A673 (cell line): ENCODE data around the gene SMCO2. TPM values are rescaled to one million over a fixed set of nuclear protein-coding genes. Genes with fewer than 3 reads are reported as not detected.

ENCODE experiments used
- Bru-seq: library from RNA; stranded (reverse); fragments of 400-500 nt; gene quantifications from one replicate; lab custom pipeline; 2021; lab: Mats Ljungman, UMichigan
- BruChase-seq, 2 experiments: library from RNA; stranded (reverse); fragments of 400-500 nt; gene quantifications; one replicate each; lab custom pipeline; 2021; lab: Mats Ljungman, UMichigan
- BruUV-seq: library from RNA; stranded (reverse); fragments of 400-500 nt; replicated peaks from 2 replicates; lab custom pipeline; 2021; lab: Mats Ljungman, UMichigan
- CTCF ChIA-PET: fragments of 300-600 bp; sonication (Branson Sonifier 250); formaldehyde crosslinking; loops from one replicate; lab custom pipeline; 2022; ENCODE audit warnings: antibody characterized with exemption; lab: Charles Lee
- POLR2A ChIA-PET: fragments of 300-600 bp; sonication (Branson Sonifier 250); formaldehyde crosslinking; loops from one replicate; lab custom pipeline; 2022; ENCODE audit warnings: antibody characterized with exemption; ENCODE audit not compliant: low non-redundant PET; lab: Charles Lee
- DNase-seq: peaks from one replicate; pipeline ENCODE4 v3.0.0-alpha.2; 2015; ENCODE audit warnings: low spot score
- H3K27ac ChIP-seq: fragments of 200-600 bp; sonication (generic); 2 replicates; pipeline ENCODE4 v1.5.1; 2016; ENCODE audit warnings: mixed run types, low read depth, mild to moderate bottlenecking, mixed read lengths, antibody characterized with exemption, low read length; ENCODE audit not compliant: poor library complexity, severe bottlenecking
- H3K27me3 ChIP-seq: fragments of 200-600 bp; sonication (generic); replicated peaks from 2 replicates; pipeline ENCODE4 v1.6.1; 2017; ENCODE audit warnings: mixed run types, low read depth, mild to moderate bottlenecking, mixed read lengths, antibody characterized with exemption, low read length; ENCODE audit not compliant: insufficient read depth, poor library complexity
- H3K36me3 ChIP-seq: fragments of 200-600 bp; sonication (generic); 2 replicates; pipeline ENCODE4 v1.6.1; 2016; ENCODE audit warnings: mixed run types, mild to moderate bottlenecking, mixed read lengths, antibody characterized with exemption, low read length; ENCODE audit not compliant: insufficient read depth, poor library complexity, severe bottlenecking
- H3K4me1 ChIP-seq: fragments of 200-600 bp; sonication (generic); 2 replicates; pipeline ENCODE4 v1.6.1; 2017; ENCODE audit warnings: mixed run types, mild to moderate bottlenecking, mixed read lengths, antibody characterized with exemption, low read length; ENCODE audit not compliant: insufficient read depth, poor library complexity, severe bottlenecking
- H3K4me3 ChIP-seq: fragments of 200-600 bp; sonication (generic); 2 replicates; pipeline ENCODE4 v1.5.1; 2016; ENCODE audit warnings: low read depth, mixed run types, mild to moderate bottlenecking, mixed read lengths, low read length; ENCODE audit not compliant: poor library complexity, severe bottlenecking
- H3K9me3 ChIP-seq: fragments of 200-600 bp; sonication (generic); 2 replicates; pipeline ENCODE4 v1.6.1; 2016; ENCODE audit warnings: mixed run types, low read depth, mild to moderate bottlenecking, mixed read lengths, antibody characterized with exemption, low read length; ENCODE audit not compliant: poor library complexity, severe bottlenecking
- EZH2 ChIP-seq: fragments of 200-600 bp; sonication (generic); IDR thresholded peaks from 2 replicates; pipeline ENCODE4 v1.6.1; 2017; ENCODE audit warnings: borderline replicate concordance, low read depth, mild to moderate bottlenecking, mixed read lengths, antibody characterized with exemption, low read length; ENCODE audit not compliant: poor library complexity, severe bottlenecking
- intact Hi-C: fragments of 100-400 bp; cut with micrococcal nuclease; formaldehyde crosslinking; loops from one replicate; pipeline ENCODE4 v1.10.0; 2022; ENCODE audit not compliant: unreplicated experiment
- long read RNA-seq: library from polyadenylated mRNA; stranded (forward); transcript quantifications from one replicate; pipeline ENCODE4 v2.0.0, GENCODE V29; 2022
- total RNA-seq: library from RNA; stranded (reverse); gene quantifications from 2 replicates; pipeline ENCODE4 v1.2.3, GENCODE V29; 2021
- TF ChIP-seq, protein P1 (sequence below): fragments of 300-800, 200-600 bp; sonication (generic); conservative IDR thresholded peaks from 2 replicates; pipeline ENCODE4 v1.5.1; 2017; ENCODE audit warnings: low read depth, mild to moderate bottlenecking, antibody characterized with exemption, low read length, moderate library complexity, mixed read lengths

Gene SMCO2
- total RNA-seq (not detected in 2 replicates), Bru-seq, nascent RNA (percentile 21 among the genes with signal in this experiment), BruChase-seq, experiment 1, labeled RNA remaining after a 2-hour chase (percentile 26 among the genes with signal in this experiment), BruChase-seq, experiment 2, labeled RNA remaining after a 6-hour chase (percentile 22 among the genes with signal in this experiment)
- long read RNA-seq = 0 reads

GRCh38 chr12:27446436-27446835, at the start of gene SMCO2:
SMCO2 (plus strand) TSS chr12:27446736; CDS start chr12:27470632, 23,896 bp downstream.
- Histone ChIP-seq H3K4me3 (no peak within 1 kb of the TSS), H3K9me3 (no peaks in the 10 kb centered on the region), H3K36me3 (no peaks in the 10 kb centered on the region), H3K4me1 (no peaks in the 10 kb centered on the region), H3K27me3 (no peaks in the 10 kb centered on the region), H3K27ac (no peak within 1 kb of the TSS)
- POLR2A ChIA-PET = no interaction called here
- intact Hi-C loops = no loop called here
- CTCF ChIA-PET = no interaction called here
- no peak for TF ChIP-seq EZH2
- TF ChIP-seq, protein P1, sequence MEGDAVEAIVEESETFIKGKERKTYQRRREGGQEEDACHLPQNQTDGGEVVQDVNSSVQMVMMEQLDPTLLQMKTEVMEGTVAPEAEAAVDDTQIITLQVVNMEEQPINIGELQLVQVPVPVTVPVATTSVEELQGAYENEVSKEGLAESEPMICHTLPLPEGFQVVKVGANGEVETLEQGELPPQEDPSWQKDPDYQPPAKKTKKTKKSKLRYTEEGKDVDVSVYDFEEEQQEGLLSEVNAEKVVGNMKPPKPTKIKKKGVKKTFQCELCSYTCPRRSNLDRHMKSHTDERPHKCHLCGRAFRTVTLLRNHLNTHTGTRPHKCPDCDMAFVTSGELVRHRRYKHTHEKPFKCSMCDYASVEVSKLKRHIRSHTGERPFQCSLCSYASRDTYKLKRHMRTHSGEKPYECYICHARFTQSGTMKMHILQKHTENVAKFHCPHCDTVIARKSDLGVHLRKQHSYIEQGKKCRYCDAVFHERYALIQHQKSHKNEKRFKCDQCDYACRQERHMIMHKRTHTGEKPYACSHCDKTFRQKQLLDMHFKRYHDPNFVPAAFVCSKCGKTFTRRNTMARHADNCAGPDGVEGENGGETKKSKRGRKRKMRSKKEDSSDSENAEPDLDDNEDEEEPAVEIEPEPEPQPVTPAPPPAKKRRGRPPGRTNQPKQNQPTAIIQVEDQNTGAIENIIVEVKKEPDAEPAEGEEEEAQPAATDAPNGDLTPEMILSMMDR = no peak
- no peak for DNase-seq
- BruUV-seq = no TSS peak

DNA sequence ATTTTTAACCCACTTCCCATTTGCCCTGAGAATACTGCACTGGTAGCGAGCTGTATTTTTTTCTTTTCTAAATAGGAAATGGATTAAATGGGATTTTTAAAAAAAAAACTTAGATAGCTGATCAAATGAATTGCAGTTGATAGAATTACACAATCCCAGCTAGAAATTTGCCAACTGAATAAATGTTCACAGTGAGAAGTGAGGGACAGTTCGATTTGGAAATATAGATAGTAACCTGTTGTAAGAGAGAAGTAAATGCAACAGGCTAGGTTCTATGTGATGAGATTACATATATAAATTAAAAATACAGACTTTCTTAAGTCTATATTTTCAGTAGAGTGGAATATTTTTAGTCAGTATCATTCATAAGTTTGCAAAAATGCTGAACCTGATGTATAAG, 48.1 kb upstream of the SMCO2 start:
- BruUV-seq = no TSS peak
- ChIA-PET POLR2A (no interaction called here), CTCF (no interaction called here)
- intact Hi-C loops = no loop called here
- no peak overlapping the region for H3K4me3 ChIP-seq
- H3K27me3 ChIP-seq = no peaks in the 10 kb centered on the region
- no peaks in the 10 kb centered on the region for H3K4me1 ChIP-seq
- H3K36me3 ChIP-seq = no peaks in the 10 kb centered on the region
- DNase-seq = no peak
- TF ChIP-seq, protein P1 = no peak
- no peak for TF ChIP-seq EZH2
- H3K27ac ChIP-seq = no peak overlapping the region
- H3K9me3 ChIP-seq = no peaks in the 10 kb centered on the region

DNA sequence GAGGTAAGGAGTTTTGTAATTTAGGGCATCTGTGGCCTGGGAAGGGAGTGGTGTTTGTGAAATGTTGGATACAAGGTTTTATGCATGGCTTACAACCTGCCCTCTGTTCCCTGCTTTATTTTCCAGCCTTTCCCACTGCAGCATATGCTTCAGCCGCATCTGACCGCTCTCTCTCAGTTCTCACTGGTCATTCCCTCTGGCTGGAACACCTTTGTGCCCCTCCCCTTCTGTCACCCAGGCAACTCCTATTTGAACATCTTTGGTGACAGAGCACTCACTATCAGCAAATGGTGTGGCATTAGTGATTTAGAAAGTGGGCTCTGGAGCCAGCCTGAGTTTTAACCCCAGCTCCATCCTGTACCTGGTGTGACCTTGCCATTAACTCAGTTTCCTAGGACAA, 47.5 kb upstream of the SMCO2 start:
- Histone ChIP-seq H3K9me3 (no peaks in the 10 kb centered on the region), H3K27ac (no peak overlapping the region), H3K4me3 (no peak overlapping the region), H3K27me3 (no peaks in the 10 kb centered on the region), H3K36me3 (no peaks in the 10 kb centered on the region), H3K4me1 (no peaks in the 10 kb centered on the region)
- DNase-seq = no peak
- no peak for TF ChIP-seq EZH2
- TF ChIP-seq, protein P1 = no peak
- CTCF ChIA-PET = no interaction called here
- POLR2A ChIA-PET = interaction anchor here (1.0 kb wide), 1 partner anchor 67 kb away, joined by 3 read pairs; the partner anchor contains the start of gene BMAL2
- BruUV-seq = no TSS peak
- intact Hi-C loops = no loop called here
